Keratinocyte (primary cell): ENCODE data around the gene CFAP69. TPM values are rescaled to one million over a fixed set of nuclear protein-coding genes. Genes with fewer than 3 reads are reported as not detected.

Source experiments
- DNase-seq: peaks from one replicate; pipeline ENCODE4 v3.0.0-alpha.2; 2011; ENCODE audit warnings: low read depth, missing footprints, low spot score
- FAIRE-seq: peaks from 2 replicates; lab custom pipeline; 2011; peaks lifted over from hg19 to GRCh38; lab: Jason Lieb, UNC
- H2AFZ ChIP-seq: 2 replicates; pipeline ENCODE4 v1.6.0; 2012; ENCODE audit warnings: low read length, control low read depth, inconsistent platforms; ENCODE audit not compliant: control insufficient read depth
- H3K27ac ChIP-seq: 2 replicates; pipeline ENCODE4 v1.5.1; 2011; ENCODE audit warnings: low read length; ENCODE audit not compliant: control insufficient read depth, insufficient read depth
- H3K27me3 ChIP-seq: 3 replicates; pipeline ENCODE4 v1.6.0; 2011; ENCODE audit warnings: low read length; ENCODE audit not compliant: control insufficient read depth, insufficient read depth; ENCODE audit errors: extremely low read depth
- H3K36me3 ChIP-seq, 2 experiments: 2 replicates in 1 of 2; 3 replicates in 1 of 2; pipeline ENCODE4 v1.5.1; 2011; ENCODE audit warnings: low read length in 2 of 2, mild to moderate bottlenecking in 1 of 2; ENCODE audit not compliant: control insufficient read depth in 2 of 2, insufficient read depth in 2 of 2; ENCODE audit errors: extremely low read depth in 1 of 2
- H3K4me1 ChIP-seq: 3 replicates; pipeline ENCODE4 v1.5.1; 2011; ENCODE audit warnings: low read length; ENCODE audit not compliant: control insufficient read depth, insufficient read depth; ENCODE audit errors: extremely low read depth
- H3K4me2 ChIP-seq: 3 replicates; pipeline ENCODE4 v1.6.0; 2011; ENCODE audit warnings: low read depth, low read length; ENCODE audit not compliant: control insufficient read depth, insufficient read depth; ENCODE audit errors: extremely low read depth
- H3K4me3 ChIP-seq, 3 experiments: fragments of 200-600 bp in 1 of 3; sonication (generic) in 1 of 3; 2 replicates in 2 of 3; 3 replicates in 1 of 3; pipeline ENCODE4 v1.5.1; 2011 to 2016; ENCODE audit warnings: low read length in 3 of 3, mild to moderate bottlenecking in 3 of 3, control low read depth in 2 of 3, inconsistent platforms in 1 of 3, low read depth in 1 of 3, mixed read lengths in 1 of 3, mixed run types in 1 of 3, moderate library complexity in 1 of 3; ENCODE audit not compliant: control insufficient read depth in 2 of 3, insufficient read depth in 2 of 3; ENCODE audit errors: extremely low read depth in 1 of 3
- H3K79me2 ChIP-seq: 2 replicates; pipeline ENCODE4 v1.6.0; 2012; ENCODE audit warnings: low read length; ENCODE audit not compliant: control insufficient read depth, insufficient read depth
- H3K9ac ChIP-seq: 3 replicates; pipeline ENCODE4 v1.6.0; 2011; ENCODE audit warnings: low read length; ENCODE audit not compliant: control insufficient read depth, insufficient read depth; ENCODE audit errors: extremely low read depth
- H3K9me1 ChIP-seq: 3 replicates; pipeline ENCODE4 v1.6.0; 2011; ENCODE audit warnings: low read length; ENCODE audit not compliant: control insufficient read depth, insufficient read depth; ENCODE audit errors: extremely low read depth
- H3K9me3 ChIP-seq: 2 replicates; pipeline ENCODE4 v1.5.1; 2012; ENCODE audit warnings: low read depth, low read length; ENCODE audit not compliant: control insufficient read depth
- H4K20me1 ChIP-seq: 3 replicates; pipeline ENCODE4 v1.6.0; 2011; ENCODE audit warnings: low read length; ENCODE audit not compliant: control insufficient read depth, insufficient read depth; ENCODE audit errors: extremely low read depth
- CTCF ChIP-seq, 3 experiments: IDR thresholded peaks in 1 of 3; conservative IDR thresholded peaks in 1 of 3; optimal IDR thresholded peaks in 1 of 3; 2 replicates in 2 of 3; 3 replicates in 1 of 3; pipeline versions ENCODE3 to v1.5.1; 2011; ENCODE audit warnings: low read length in 3 of 3, mild to moderate bottlenecking in 3 of 3, moderate library complexity in 2 of 3, control low read depth in 1 of 3, inconsistent platforms in 1 of 3; ENCODE audit not compliant: insufficient read depth in 2 of 3; ENCODE audit errors: extremely low read depth in 1 of 3
- EZH2 ChIP-seq: IDR thresholded peaks from one replicate; pipeline ENCODE4 v1.6.1; 2012; ENCODE audit warnings: inconsistent platforms, mild to moderate bottlenecking, low read length, moderate library complexity
- dilution Hi-C: fragments of 300-500 bp; cut with MboI; formaldehyde crosslinking; loops from one replicate; pipeline ENCODE4 v1.7.0; 2020; ENCODE audit warnings: low sequenced_read_pairs; ENCODE audit not compliant: extremely low pct_ligation_motif_present
- polyA plus RNA-seq, 5 experiments: library from polyadenylated mRNA; depleted of rRNA in 3 of 5; stranded (reverse) in 3 of 5; stranded (forward) in 1 of 5; unstranded in 1 of 5; fragments of >200 nt; gene quantifications; 1 replicate in 1 of 5; 2 replicates in 3 of 5; 3 replicates in 1 of 5; pipeline versions ENCODE4 v1.2.1 to v1.2.3, GENCODE V29; 2011 to 2012; ENCODE audit warnings: missing spikeins in 2 of 5, low read depth in 1 of 5, low replicate concordance in 1 of 5

Gene CFAP69
- polyA plus RNA-seq, 1 donor (not counting 4 experiments of a cell fraction or from before 2014, with no cell fraction given) = 1.6 TPM

- H3K27ac ChIP-seq = no peak overlapping the region
- H3K4me3 ChIP-seq = no peak overlapping the region
- no peaks in the 10 kb centered on the region for H3K27me3 ChIP-seq
- no peaks in the 10 kb centered on the region for H3K9me1 ChIP-seq
- no peaks in the 10 kb centered on the region for H3K9me3 ChIP-seq
- H3K79me2 ChIP-seq = no peaks in the 10 kb centered on the region
- no peak overlapping the region for H2AFZ ChIP-seq
- no peaks in the 10 kb centered on the region for H3K4me1 ChIP-seq
- H3K36me3 ChIP-seq = no peaks in the 10 kb centered on the region
- TF ChIP-seq EZH2 (no peak), CTCF (optimal IDR thresholded peaks at IDR 0.05 in 1 of 3, IDR thresholded peaks at IDR 0.05 in 1 of 3, conservative IDR thresholded peaks at IDR 0.05 in 1 of 3; ENCODE audit: extremely low read depth in 1 of 3, insufficient read depth in 2 of 3, low read length in 3 of 3) (no peak)
- no peak overlapping the region for H3K4me2 ChIP-seq
- dilution Hi-C loops = no loop called here
- FAIRE-seq (no peak), DNase-seq (no peak)
- H3K9ac ChIP-seq = no peak overlapping the region
- H4K20me1 ChIP-seq = no peaks in the 10 kb centered on the region
Measured at GRCh38 chr7:90267263-90267858, 22.4 kb downstream of the CFAP69 start.

DNA sequence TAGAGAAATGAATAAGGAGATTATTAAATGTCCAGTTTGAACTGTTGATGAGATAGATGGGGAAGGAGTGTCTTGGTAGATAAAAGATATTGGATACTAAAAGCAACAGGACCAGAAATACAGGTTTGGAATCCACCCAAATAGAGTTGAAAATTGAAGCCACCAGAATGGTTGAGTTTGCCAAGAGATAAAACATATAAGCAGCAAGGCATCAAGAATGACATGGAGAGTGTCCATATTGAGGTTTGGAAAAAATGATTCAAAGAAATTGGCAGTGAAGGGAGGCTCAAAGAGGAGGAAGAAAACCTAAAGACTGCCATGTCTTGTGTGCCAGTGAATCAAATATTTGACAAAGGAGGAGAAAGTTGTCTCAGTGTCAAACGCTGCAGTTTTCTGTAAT lies 24.2 kb downstream of the CFAP69 start:
- Histone ChIP-seq H3K9ac (no peak overlapping the region), H3K9me3 (no peaks in the 10 kb centered on the region), H3K27me3 (no peaks in the 10 kb centered on the region), H2AFZ (no peak overlapping the region), H3K4me3 (no peak overlapping the region), H3K4me2 (no peak overlapping the region), H3K27ac (no peak overlapping the region), H3K79me2 (no peaks in the 10 kb centered on the region), H3K9me1 (no peaks in the 10 kb centered on the region), H4K20me1 (no peaks in the 10 kb centered on the region), H3K4me1 (no peaks in the 10 kb centered on the region), H3K36me3 (no peaks in the 10 kb centered on the region)
- FAIRE-seq (no peak), DNase-seq (no peak)
- TF ChIP-seq EZH2 = no peak
- no peak for TF ChIP-seq CTCF (optimal IDR thresholded peaks at IDR 0.05 in 1 of 3, IDR thresholded peaks at IDR 0.05 in 1 of 3, conservative IDR thresholded peaks at IDR 0.05 in 1 of 3; ENCODE audit: extremely low read depth in 1 of 3, insufficient read depth in 2 of 3, low read length in 3 of 3)
- dilution Hi-C loops = no loop called here
